T-helper 2 cell (primary cell): Measurements from ENCODE around the gene VOPP1.

Experiments used
- DNase-seq, 5 experiments: peaks; one replicate each; pipeline versions ENCODE4 v3.0.0 to v3.0.0-alpha.2; 2012 to 2022

The VOPP1 gene

DNA sequence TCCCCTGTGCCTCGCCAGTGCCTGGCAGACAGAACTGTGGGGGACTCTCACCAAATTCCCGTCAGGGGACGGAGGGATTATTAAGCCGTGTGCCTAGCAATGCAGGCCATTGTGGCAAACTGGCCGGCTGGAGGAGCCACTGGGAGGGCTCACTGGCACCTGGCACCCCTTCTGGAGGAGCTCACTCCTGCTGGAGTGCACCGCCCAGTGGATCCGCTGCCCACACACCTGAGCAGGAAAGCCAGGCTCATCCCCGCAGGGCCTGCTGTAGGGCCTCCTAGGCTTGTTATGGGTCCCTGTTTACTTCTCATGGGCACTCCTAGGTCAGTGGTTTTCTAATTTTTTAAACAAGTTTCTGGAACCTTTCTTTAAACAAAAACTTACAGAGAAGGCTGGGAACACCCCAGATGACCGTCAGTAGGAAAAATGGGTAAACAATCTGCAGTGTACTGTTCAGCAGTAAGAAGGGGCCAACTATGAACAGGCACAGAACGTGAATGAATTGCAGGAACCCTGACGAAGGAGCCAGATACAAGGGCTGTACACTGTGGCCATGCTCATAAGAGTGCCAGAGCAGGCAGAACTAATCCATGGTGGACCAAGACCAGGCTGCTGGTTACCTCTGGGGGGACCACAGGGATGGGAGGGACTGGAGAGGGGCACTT lies 142.3 kb downstream of the VOPP1 start:
- no peak for DNase-seq

DNA sequence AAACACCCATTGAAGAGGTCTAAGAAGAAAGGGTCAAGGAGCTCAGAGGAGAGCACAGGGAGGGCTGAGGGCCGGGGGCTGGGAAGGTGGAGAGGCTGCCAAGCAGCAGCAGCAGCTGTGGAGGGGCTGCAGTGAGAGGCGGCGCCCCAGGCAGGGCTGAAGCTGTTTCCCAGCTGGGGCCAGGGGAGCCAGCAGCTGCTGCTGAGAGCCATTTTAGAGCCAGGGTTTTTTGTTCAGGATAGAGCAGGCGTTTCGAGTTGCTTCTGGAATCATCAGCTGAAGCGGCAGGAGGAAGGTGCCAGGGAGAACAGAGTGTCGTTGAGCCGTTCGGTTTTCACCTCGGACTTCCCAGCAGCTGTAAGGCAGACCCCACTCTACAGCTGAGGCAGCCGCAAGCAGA lies 144.5 kb downstream of the VOPP1 start:
- no peak for DNase-seq

DNA sequence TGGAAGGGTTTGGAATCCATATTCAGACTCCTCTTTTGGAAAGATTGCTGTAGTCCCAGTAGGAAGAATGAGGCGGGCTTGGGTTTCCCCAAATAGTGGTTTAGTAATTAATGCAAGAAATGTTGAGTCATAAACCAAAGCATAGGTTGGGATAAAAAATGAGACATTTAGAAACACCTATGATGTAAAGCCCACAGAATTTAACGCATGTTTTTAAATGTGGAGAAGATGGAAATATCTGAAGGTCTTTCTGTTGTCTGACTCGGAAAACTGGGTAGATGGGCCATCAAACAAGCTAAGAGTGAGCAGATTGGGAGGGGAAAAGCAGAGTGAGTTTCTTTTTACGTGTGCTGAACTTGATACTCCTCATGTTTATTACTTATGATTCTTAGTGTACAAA lies 145.0 kb downstream of the VOPP1 start:
- no peak for DNase-seq

DNA sequence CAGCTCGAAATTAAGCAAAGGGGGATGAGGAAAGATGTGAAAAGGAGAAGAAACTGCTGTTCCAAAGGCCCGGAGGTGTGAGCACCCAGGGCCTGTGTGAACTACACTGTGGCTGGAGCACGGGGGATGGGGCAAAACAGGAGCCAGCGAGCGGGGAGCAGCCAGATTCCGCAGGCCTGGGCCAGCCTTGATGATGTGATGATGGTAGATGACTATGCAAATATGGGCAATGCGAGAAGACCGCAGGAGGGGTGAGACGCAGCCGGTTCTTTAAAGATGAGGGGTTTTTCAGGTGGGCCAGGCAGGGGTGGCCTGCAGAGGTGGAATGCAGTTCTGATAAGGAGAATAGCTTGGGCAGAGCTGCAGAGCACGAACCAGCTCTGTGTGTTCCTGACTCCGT lies 145.6 kb downstream of the VOPP1 start:
- DNase-seq, result no peak

DNA sequence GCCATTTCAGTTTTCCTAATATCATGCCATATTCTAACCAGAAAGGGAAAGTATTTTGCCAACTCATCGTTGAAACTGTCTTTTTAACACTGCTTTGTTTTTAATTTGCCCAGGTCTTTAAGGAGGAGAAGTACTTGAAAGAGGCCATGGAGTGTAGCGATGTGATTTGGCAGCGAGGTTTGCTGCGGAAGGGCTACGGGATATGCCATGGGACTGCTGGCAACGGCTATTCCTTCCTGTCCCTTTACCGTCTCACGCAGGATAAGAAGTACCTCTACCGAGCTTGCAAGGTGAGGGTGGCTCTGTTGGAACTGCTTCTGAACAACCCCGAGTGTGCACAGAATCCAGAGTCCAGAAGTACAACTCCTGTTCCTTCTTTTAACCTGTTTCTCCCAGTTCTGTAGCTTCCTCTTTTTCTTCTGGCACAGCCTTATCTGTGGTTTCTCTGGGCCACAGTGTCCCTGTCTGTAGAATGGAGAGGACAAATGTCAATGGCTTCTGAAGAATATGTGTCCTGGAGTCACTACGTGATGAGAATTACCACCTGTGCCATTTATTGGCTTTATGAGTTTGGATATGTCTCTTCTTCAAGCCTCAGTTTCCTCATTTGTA lies 147.1 kb downstream of the VOPP1 start:
- DNase-seq, result no peak

DNA sequence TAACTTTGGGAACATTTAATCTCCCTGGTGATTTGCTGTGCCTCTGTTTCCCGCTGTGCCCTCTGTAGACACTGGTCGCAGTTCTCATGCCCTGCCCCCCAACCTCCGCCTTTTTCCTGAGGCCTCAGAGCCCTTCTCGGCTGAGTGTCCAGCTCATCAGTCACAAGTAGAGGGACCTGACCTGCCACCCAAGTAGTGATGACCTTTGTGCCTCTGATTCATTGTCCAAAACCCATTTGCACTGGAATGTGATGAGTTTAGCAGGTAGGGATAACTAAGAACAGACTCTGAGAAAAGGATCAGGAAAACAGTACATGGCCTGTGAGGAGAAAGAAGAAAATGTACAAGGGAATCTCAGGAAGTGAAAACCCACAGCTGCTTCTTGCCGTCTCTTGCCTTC lies 148.4 kb downstream of the VOPP1 start:
- no peak for DNase-seq

DNA sequence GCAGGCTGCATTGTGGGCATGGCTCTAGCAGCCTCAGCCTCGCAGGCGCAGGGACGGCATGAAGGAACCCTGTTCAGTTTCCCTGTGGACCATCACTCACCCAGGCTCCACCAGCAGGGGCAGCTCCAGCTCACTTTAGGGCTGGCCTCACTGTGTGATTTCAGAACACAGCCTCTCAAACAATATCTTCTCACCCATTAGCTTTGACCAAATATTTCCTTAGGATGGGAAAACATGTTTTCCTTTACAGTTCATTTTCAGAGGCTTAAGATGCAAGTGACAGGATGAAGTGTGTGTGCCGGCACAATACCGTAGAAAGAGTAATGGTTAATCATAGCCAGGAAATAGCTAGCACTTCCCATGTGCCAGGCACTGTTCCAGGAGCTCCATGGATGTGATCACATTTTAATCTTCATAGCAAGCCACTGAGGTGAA lies 149.0 kb downstream of the VOPP1 start:
- DNase-seq, result no peak
